Measurements from ENCODE around the gene KLHDC8A.

DNA sequence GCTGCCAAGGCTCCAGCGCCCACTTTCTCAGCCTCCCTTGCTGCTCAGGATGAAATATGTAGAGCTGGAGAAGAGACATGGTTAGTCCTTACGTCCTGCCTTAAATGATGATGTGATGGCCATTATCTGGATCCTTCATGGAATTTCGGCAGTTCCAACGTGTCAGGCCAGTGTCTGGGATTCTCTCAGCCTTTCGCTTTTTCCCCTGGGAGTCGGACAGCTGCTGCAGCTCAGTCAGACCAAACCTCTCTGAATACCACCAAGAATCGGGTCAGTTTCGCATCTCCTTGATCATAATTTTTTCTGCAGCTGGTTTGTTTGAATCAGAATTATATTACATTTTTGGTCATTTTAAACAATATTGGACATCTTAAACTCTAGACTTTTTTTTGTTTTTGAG is 22.3 kb upstream of the KLHDC8A start:
- TF ChIP-seq, protein P1, sequence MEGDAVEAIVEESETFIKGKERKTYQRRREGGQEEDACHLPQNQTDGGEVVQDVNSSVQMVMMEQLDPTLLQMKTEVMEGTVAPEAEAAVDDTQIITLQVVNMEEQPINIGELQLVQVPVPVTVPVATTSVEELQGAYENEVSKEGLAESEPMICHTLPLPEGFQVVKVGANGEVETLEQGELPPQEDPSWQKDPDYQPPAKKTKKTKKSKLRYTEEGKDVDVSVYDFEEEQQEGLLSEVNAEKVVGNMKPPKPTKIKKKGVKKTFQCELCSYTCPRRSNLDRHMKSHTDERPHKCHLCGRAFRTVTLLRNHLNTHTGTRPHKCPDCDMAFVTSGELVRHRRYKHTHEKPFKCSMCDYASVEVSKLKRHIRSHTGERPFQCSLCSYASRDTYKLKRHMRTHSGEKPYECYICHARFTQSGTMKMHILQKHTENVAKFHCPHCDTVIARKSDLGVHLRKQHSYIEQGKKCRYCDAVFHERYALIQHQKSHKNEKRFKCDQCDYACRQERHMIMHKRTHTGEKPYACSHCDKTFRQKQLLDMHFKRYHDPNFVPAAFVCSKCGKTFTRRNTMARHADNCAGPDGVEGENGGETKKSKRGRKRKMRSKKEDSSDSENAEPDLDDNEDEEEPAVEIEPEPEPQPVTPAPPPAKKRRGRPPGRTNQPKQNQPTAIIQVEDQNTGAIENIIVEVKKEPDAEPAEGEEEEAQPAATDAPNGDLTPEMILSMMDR (IDR thresholded peaks at IDR 0.05; ENCODE audit: low read depth, low read length): no peak
- TF ChIP-seq EZH2phosphoT487 (IDR thresholded peaks at IDR 0.05; ENCODE audit: low read depth): no peak
